GM21360 (cell line): Measurements from ENCODE around the gene OR2AT4.
"Not testable (repeated sequence)": the region's sequence is repeated elsewhere in the genome, so short reads cannot be mapped to it uniquely, and the experiment has no call there.

Experiments
- ATAC-seq: cut with Tn5 transposase; IDR thresholded peaks from one replicate; pipeline ENCODE4 v1.9.1; 2021; ENCODE audit warnings: mild to moderate bottlenecking, moderate library complexity; ENCODE audit not compliant: unreplicated experiment

The OR2AT4 gene

GRCh38 chr11:75096456-75097172, at the start of gene OR2AT4:
Gene OR2AT4, minus strand, starts transcription at chr11:75096876.
- no peak for ATAC-seq

- ATAC-seq, result no peak
Measured at GRCh38 chr11:75145972-75146519, 49.4 kb upstream of the OR2AT4 start.

- no peak for ATAC-seq
Measured at GRCh38 chr11:75145196-75145971, 48.7 kb upstream of the OR2AT4 start.

GRCh38 chr11:75144716-75145014, 48.0 kb upstream of the OR2AT4 start:
- ATAC-seq, result no peak

- ATAC-seq, result no peak
Measured at GRCh38 chr11:75143420-75143731, 46.7 kb upstream of the OR2AT4 start.

GRCh38 chr11:75142714-75143419, 46.2 kb upstream of the OR2AT4 start:
- ATAC-seq, result no peak

GRCh38 chr11:75141166-75141565, 44.5 kb upstream of the OR2AT4 start:
- no peak for ATAC-seq

GRCh38 chr11:75140269-75141138, 43.8 kb upstream of the OR2AT4 start:
- no peak for ATAC-seq

GRCh38 chr11:75135651-75136050, 39.0 kb upstream of the OR2AT4 start:
- ATAC-seq, result no peak

GRCh38 chr11:75135021-75135650, 38.5 kb upstream of the OR2AT4 start:
- no peak for ATAC-seq

- no peak for ATAC-seq
Measured at GRCh38 chr11:75133976-75134375, 37.3 kb upstream of the OR2AT4 start.

- ATAC-seq, result no peak
Measured at GRCh38 chr11:75132080-75132479, 35.4 kb upstream of the OR2AT4 start.

- ATAC-seq, result no peak
Measured at GRCh38 chr11:75126564-75126963, 29.9 kb upstream of the OR2AT4 start.

- ATAC-seq, result no peak
Measured at GRCh38 chr11:75118577-75118976, 21.9 kb upstream of the OR2AT4 start.

GRCh38 chr11:75114465-75114864, 17.8 kb upstream of the OR2AT4 start:
- no peak for ATAC-seq

- ATAC-seq, result no peak
Measured at GRCh38 chr11:75113030-75113429, 16.4 kb upstream of the OR2AT4 start.

- ATAC-seq, result no peak
Measured at GRCh38 chr11:75112200-75112599, 15.5 kb upstream of the OR2AT4 start.

- ATAC-seq, result no peak
Measured at GRCh38 chr11:75107187-75107586, 10.5 kb upstream of the OR2AT4 start.

- not testable (repeated sequence) for ATAC-seq
Measured at GRCh38 chr11:75105967-75106681, 9.4 kb upstream of the OR2AT4 start.

- ATAC-seq, result no peak
Measured at GRCh38 chr11:75105462-75105925, 8.8 kb upstream of the OR2AT4 start.
